Measurements from ENCODE around the gene SYCP2.

DNA sequence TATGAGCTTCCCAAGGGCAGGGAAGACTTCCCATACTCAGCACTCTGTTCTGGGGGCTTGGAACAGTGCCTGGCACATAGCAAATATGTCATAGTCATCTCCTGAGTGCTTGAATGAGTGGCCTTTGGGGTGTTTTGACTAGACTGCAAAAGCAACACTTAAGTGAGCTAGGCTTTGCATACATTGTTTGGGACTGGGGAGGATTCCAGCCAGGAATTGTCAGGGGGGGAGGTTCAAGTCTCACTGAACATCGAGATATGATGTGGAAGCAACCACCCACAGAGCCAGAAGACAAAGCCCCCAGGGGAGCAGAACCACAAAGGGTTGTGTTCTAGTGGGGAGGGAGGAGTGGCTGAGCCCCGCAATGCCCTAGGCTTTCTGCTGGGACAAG is 98.4 kb downstream of the SYCP2 start:
- TF ChIP-seq, protein P1, sequence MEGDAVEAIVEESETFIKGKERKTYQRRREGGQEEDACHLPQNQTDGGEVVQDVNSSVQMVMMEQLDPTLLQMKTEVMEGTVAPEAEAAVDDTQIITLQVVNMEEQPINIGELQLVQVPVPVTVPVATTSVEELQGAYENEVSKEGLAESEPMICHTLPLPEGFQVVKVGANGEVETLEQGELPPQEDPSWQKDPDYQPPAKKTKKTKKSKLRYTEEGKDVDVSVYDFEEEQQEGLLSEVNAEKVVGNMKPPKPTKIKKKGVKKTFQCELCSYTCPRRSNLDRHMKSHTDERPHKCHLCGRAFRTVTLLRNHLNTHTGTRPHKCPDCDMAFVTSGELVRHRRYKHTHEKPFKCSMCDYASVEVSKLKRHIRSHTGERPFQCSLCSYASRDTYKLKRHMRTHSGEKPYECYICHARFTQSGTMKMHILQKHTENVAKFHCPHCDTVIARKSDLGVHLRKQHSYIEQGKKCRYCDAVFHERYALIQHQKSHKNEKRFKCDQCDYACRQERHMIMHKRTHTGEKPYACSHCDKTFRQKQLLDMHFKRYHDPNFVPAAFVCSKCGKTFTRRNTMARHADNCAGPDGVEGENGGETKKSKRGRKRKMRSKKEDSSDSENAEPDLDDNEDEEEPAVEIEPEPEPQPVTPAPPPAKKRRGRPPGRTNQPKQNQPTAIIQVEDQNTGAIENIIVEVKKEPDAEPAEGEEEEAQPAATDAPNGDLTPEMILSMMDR (conservative IDR thresholded peaks at IDR 0.05), result no peak
- no peak for TF ChIP-seq ZFX (IDR thresholded peaks at IDR 0.05)

Measured in C4-2B (cell line).